DND-41 (cell line): ENCODE measurements around the gene VPS37D.

Experiments
- EZH2 ChIP-seq: IDR thresholded peaks from 3 replicates; pipeline ENCODE4 v1.6.1; 2012; ENCODE audit warnings: borderline replicate concordance, low read depth, mild to moderate bottlenecking, moderate library complexity, low read length, inconsistent platforms; ENCODE audit not compliant: severe bottlenecking
- TF ChIP-seq, protein P1 (sequence below): IDR thresholded peaks from 2 replicates; pipeline ENCODE4 v1.5.1; 2012; ENCODE audit warnings: borderline replicate concordance, low read length, moderate library complexity, mild to moderate bottlenecking; ENCODE audit not compliant: poor library complexity, severe bottlenecking; ENCODE audit errors: extremely low read depth

DNA sequence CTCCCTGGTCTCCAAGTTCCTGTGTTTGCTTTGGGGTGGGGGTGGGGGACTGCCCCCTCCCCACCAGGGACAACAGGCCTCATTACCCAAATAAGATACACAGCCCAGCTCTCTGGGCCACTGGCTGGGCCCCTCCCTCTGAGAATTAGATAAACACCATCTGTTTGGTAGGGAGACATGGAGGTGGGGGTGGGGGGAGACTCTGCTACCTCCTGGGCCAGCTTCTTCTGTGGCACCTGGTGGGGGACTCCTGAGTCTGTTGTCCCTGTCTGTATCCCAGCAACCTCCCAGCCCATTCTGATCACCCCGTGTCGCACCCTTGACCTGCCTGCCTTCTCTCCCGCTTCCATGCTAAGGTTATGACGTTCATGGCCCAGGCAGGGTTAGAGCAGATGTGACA is 49.1 kb upstream of the VPS37D start:
- TF ChIP-seq, protein P1, sequence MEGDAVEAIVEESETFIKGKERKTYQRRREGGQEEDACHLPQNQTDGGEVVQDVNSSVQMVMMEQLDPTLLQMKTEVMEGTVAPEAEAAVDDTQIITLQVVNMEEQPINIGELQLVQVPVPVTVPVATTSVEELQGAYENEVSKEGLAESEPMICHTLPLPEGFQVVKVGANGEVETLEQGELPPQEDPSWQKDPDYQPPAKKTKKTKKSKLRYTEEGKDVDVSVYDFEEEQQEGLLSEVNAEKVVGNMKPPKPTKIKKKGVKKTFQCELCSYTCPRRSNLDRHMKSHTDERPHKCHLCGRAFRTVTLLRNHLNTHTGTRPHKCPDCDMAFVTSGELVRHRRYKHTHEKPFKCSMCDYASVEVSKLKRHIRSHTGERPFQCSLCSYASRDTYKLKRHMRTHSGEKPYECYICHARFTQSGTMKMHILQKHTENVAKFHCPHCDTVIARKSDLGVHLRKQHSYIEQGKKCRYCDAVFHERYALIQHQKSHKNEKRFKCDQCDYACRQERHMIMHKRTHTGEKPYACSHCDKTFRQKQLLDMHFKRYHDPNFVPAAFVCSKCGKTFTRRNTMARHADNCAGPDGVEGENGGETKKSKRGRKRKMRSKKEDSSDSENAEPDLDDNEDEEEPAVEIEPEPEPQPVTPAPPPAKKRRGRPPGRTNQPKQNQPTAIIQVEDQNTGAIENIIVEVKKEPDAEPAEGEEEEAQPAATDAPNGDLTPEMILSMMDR, result no peak
- no peak for TF ChIP-seq EZH2
